GM23338 (cell line): ENCODE results near the gene RUNDC3A. TPM values are rescaled to one million over a fixed set of nuclear protein-coding genes. Genes with fewer than 3 reads are reported as not detected.
"Not testable (repeated sequence)": the region's sequence is repeated elsewhere in the genome, so short reads cannot be mapped to it uniquely, and the experiment has no call there.

Source experiments
- ATAC-seq: fragments of 200-7000 bp; cut with Tn5 transposase; 3 replicates; pipeline ENCODE4 v1.9.1; 2020
- DNase-seq: peaks from one replicate; pipeline ENCODE4 v3.0.0-alpha.2; 2015; ENCODE audit warnings: low spot score
- H2AFZ ChIP-seq: fragments of 200-600 bp; sonication (generic); 2 replicates; pipeline ENCODE4 v1.8.0; 2016; ENCODE audit warnings: antibody characterized with exemption, mild to moderate bottlenecking, moderate library complexity
- H3F3A ChIP-seq: fragments of 200-600 bp; sonication (generic); replicated peaks from 2 replicates; pipeline ENCODE4 v1.8.0; 2017; ENCODE audit warnings: antibody characterized with exemption, mixed run types, low read depth
- H3K27ac ChIP-seq: fragments of 200-600 bp; sonication (generic); 2 replicates; pipeline ENCODE4 v1.6.1; 2016; ENCODE audit warnings: low read depth
- H3K27me3 ChIP-seq: fragments of 200-600 bp; sonication (generic); 2 replicates; pipeline ENCODE4 v1.8.0; 2016; ENCODE audit warnings: mild to moderate bottlenecking, mixed run types, moderate library complexity; ENCODE audit not compliant: insufficient read depth
- H3K36me3 ChIP-seq: fragments of 200-600 bp; sonication (generic); 2 replicates; pipeline ENCODE4 v1.8.0; 2016; ENCODE audit warnings: mild to moderate bottlenecking; ENCODE audit not compliant: insufficient read depth
- H3K4me1 ChIP-seq: fragments of 200-600 bp; sonication (generic); 2 replicates; pipeline ENCODE4 v1.8.0; 2016; ENCODE audit warnings: mild to moderate bottlenecking, moderate library complexity; ENCODE audit not compliant: insufficient read depth
- H3K4me2 ChIP-seq: fragments of 200-600 bp; sonication (generic); 2 replicates; pipeline ENCODE4 v1.7.1; 2017; ENCODE audit warnings: mixed run types
- H3K4me3 ChIP-seq: fragments of 200-600 bp; sonication (generic); 2 replicates; pipeline ENCODE4 v1.6.1; 2016; ENCODE audit warnings: mixed run types
- H3K79me2 ChIP-seq: fragments of 200-600 bp; sonication (generic); replicated peaks from 2 replicates; pipeline ENCODE4 v1.8.0; 2017; ENCODE audit warnings: mild to moderate bottlenecking; ENCODE audit not compliant: insufficient read depth
- H3K9me2 ChIP-seq: fragments of 200-600 bp; sonication (generic); 2 replicates; pipeline ENCODE4 v1.8.0; 2017; ENCODE audit not compliant: insufficient read depth
- H4K20me1 ChIP-seq: fragments of 200-600 bp; sonication (generic); replicated peaks from 2 replicates; pipeline ENCODE4 v1.8.0; 2017; ENCODE audit warnings: mild to moderate bottlenecking; ENCODE audit not compliant: insufficient read depth
- H3K27ac Mint-ChIP-seq: 2 replicates; pipeline ENCODE4 v1.8.0; 2020; ENCODE audit warnings: inconsistent platforms, mild to moderate bottlenecking, moderate library complexity, mixed read lengths
- H3K27me3 Mint-ChIP-seq: 3 replicates; pipeline ENCODE4 v1.8.0; 2022; ENCODE audit warnings: low read depth, mild to moderate bottlenecking, moderate library complexity, mixed read lengths, inconsistent platforms; ENCODE audit not compliant: insufficient read depth, poor library complexity
- H3K36me3 Mint-ChIP-seq: 3 replicates; pipeline ENCODE4 v1.8.0; 2021; ENCODE audit warnings: low read depth, mild to moderate bottlenecking, inconsistent platforms, moderate library complexity, mixed read lengths
- H3K4me1 Mint-ChIP-seq: 3 replicates; pipeline ENCODE4 v1.8.0; 2020; ENCODE audit warnings: mild to moderate bottlenecking, inconsistent platforms, mixed read lengths
- H3K4me3 Mint-ChIP-seq: 3 replicates; pipeline ENCODE4 v1.8.0; 2021; ENCODE audit warnings: moderate library complexity, mild to moderate bottlenecking, inconsistent platforms, mixed read lengths
- H3K9me3 Mint-ChIP-seq: 3 replicates; pipeline ENCODE4 v1.8.0; 2020; ENCODE audit warnings: moderate library complexity, mild to moderate bottlenecking, inconsistent platforms, mixed read lengths
- EZH2 ChIP-seq: fragments of 200-600 bp; sonication (generic); IDR thresholded peaks from one replicate; pipeline ENCODE4 v1.8.0; 2017; ENCODE audit warnings: antibody characterized with exemption, mild to moderate bottlenecking, low read depth; ENCODE audit not compliant: unreplicated experiment
- polyA plus RNA-seq: library from polyadenylated mRNA; unstranded; fragments of >200 nt; fragmentation: Nextera tagmentation; extraction: Ambion mirVana; gene quantifications from 2 replicates; pipeline ENCODE4 v1.2.1, GENCODE V29; 2016
- total RNA-seq: library from RNA; depleted of rRNA; stranded (reverse); fragments of >200 nt; shearing (Covaris generic); gene quantifications from 2 replicates; pipeline ENCODE4 v1.2.3, GENCODE V29; 2014
- TF ChIP-seq, protein P1 (sequence below): fragments of 250-450 bp; sonication (Bioruptor Pico); IDR thresholded peaks from 2 replicates; pipeline ENCODE4 v1.5.0; 2020; ENCODE audit warnings: mild to moderate bottlenecking, moderate library complexity

RUNDC3A gene
- total and polyA plus RNA-seq, 2 experiments from 2014 or later = 3.7 to 5.5 TPM

DNA sequence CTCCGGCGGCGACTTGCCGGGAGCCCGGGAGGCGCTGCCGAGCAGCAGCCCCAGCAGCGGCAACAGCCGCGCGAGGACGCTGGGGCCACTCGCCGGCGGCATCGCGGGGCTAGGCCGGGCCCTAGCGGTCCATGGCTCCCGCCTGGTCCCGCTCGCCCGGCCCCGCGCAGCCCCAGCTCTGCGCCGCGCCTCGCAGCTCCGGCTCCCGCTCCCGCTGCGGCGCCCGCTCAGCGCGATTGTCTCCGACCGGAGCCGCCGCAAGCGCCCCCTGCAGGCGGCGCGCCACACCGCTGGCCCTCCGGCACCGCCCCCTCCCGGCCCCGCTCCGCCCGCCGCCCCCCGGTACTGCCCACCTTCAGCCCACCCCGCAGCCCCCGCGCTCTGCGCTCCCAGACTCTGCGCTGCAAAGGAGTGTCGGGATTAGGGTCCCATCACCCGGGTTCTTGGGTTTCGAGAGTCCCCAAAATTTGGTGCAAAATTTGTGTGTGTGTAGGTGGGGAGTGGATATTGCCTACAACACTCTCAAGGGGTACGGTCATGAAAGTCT lies 55.3 kb downstream of the RUNDC3A start, which contains the start of gene FAM171A2 (continued):
- TF ChIP-seq, protein P1, sequence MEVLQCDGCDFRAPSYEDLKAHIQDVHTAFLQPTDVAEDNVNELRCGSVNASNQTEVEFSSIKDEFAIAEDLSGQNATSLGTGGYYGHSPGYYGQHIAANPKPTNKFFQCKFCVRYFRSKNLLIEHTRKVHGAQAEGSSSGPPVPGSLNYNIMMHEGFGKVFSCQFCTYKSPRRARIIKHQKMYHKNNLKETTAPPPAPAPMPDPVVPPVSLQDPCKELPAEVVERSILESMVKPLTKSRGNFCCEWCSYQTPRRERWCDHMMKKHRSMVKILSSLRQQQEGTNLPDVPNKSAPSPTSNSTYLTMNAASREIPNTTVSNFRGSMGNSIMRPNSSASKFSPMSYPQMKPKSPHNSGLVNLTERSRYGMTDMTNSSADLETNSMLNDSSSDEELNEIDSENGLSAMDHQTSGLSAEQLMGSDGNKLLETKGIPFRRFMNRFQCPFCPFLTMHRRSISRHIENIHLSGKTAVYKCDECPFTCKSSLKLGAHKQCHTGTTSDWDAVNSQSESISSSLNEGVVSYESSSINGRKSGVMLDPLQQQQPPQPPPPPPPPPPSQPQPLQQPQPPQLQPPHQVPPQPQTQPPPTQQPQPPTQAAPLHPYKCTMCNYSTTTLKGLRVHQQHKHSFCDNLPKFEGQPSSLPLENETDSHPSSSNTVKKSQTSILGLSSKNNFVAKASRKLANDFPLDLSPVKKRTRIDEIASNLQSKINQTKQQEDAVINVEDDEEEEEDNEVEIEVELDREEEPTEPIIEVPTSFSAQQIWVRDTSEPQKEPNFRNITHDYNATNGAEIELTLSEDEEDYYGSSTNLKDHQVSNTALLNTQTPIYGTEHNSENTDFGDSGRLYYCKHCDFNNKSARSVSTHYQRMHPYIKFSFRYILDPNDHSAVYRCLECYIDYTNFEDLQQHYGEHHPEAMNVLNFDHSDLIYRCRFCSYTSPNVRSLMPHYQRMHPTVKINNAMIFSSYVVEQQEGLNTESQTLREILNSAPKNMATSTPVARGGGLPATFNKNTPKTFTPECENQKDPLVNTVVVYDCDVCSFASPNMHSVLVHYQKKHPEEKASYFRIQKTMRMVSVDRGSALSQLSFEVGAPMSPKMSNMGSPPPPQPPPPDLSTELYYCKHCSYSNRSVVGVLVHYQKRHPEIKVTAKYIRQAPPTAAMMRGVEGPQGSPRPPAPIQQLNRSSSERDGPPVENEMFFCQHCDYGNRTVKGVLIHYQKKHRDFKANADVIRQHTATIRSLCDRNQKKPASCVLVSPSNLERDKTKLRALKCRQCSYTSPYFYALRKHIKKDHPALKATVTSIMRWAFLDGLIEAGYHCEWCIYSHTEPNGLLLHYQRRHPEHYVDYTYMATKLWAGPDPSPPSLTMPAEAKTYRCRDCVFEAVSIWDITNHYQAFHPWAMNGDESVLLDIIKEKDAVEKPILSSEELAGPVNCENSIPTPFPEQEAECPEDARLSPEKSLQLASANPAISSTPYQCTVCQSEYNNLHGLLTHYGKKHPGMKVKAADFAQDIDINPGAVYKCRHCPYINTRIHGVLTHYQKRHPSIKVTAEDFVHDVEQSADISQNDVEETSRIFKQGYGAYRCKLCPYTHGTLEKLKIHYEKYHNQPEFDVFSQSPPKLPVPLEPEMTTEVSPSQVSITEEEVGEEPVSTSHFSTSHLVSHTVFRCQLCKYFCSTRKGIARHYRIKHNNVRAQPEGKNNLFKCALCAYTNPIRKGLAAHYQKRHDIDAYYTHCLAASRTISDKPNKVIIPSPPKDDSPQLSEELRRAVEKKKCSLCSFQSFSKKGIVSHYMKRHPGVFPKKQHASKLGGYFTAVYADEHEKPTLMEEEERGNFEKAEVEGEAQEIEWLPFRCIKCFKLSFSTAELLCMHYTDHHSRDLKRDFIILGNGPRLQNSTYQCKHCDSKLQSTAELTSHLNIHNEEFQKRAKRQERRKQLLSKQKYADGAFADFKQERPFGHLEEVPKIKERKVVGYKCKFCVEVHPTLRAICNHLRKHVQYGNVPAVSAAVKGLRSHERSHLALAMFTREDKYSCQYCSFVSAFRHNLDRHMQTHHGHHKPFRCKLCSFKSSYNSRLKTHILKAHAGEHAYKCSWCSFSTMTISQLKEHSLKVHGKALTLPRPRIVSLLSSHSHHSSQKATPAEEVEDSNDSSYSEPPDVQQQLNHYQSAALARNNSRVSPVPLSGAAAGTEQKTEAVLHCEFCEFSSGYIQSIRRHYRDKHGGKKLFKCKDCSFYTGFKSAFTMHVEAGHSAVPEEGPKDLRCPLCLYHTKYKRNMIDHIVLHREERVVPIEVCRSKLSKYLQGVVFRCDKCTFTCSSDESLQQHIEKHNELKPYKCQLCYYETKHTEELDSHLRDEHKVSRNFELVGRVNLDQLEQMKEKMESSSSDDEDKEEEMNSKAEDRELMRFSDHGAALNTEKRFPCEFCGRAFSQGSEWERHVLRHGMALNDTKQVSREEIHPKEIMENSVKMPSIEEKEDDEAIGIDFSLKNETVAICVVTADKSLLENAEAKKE = no peak
- TF ChIP-seq EZH2 = no peak

DNA sequence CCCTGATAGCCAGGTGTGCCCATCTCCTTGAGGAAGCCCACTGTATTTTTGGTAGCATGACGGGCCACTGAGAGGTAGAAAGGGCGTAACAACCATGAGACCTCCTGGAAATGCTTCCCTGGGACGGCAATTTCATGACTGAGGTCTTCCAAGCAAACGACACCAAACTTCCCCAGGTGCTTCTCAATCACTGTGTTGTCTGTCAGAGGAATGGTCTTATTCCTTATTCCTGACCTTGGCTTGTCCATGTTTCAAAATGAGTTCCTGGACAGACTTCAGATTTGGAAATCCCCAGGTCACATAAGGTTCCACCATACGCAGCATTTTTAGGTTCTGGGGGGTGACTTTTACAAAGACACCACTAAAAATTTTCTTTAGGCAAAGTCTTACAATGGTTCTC lies 56.6 kb downstream of the RUNDC3A start:
- H3K27ac Mint-ChIP-seq, H3K9me2 ChIP-seq, H3K36me3 ChIP-seq, ATAC-seq, H3K79me2 ChIP-seq, H3K4me2 ChIP-seq, H3K27ac ChIP-seq, H2AFZ ChIP-seq, DNase-seq, H3K9me3 Mint-ChIP-seq, H3K4me3 ChIP-seq, H3K36me3 Mint-ChIP-seq, H3F3A ChIP-seq: not testable (repeated sequence)
- H3K27me3 ChIP-seq = peaks cover 17% of the 10 kb centered on the region; the same call in 1 of the 2 replicates
- H3K4me1 ChIP-seq = peaks cover 31% of the 10 kb centered on the region
- H3K4me3 Mint-ChIP-seq = peak overlapping the region; percentile 37; the same call in 2 of the 3 replicates
- H4K20me1 ChIP-seq = peaks cover 18% of the 10 kb centered on the region
- peaks cover 26% of the 10 kb centered on the region for H3K4me1 Mint-ChIP-seq
- peaks cover 25% of the 10 kb centered on the region for H3K27me3 Mint-ChIP-seq
